ENCODE results near the gene TTLL11.
"Not testable (repeated sequence)": the region's sequence is repeated elsewhere in the genome, so short reads cannot be mapped to it uniquely, and the experiment has no call there.

TTLL11 gene

GRCh38 chr9:122076773-122077172 lies 16.3 kb downstream of the TTLL11 start:
- no peak for TF ChIP-seq CTCF (conservative IDR thresholded peaks at IDR 0.05; ENCODE audit: low read depth, low read length)
- DNase-seq (ENCODE audit: low read depth) = no peak
- no peak overlapping the region for H3K4me3 ChIP-seq (ENCODE audit: low read depth, low read length)

GRCh38 chr9:122076117-122076516 lies 17.0 kb downstream of the TTLL11 start:
- TF ChIP-seq CTCF (conservative IDR thresholded peaks at IDR 0.05; ENCODE audit: low read depth, low read length) = no peak
- H3K4me3 ChIP-seq (ENCODE audit: low read depth, low read length) = no peak overlapping the region
- no peak for DNase-seq (ENCODE audit: low read depth)

- DNase-seq (ENCODE audit: low read depth) = peak; percentile 36
- no peak overlapping the region for H3K4me3 ChIP-seq (ENCODE audit: low read depth, low read length)
- no peak for TF ChIP-seq CTCF (conservative IDR thresholded peaks at IDR 0.05; ENCODE audit: low read depth, low read length)
Measured at GRCh38 chr9:122075135-122076030, 17.7 kb downstream of the TTLL11 start.

- DNase-seq (ENCODE audit: low read depth) = no peak
- TF ChIP-seq CTCF (conservative IDR thresholded peaks at IDR 0.05; ENCODE audit: low read depth, low read length) = no peak
- no peak overlapping the region for H3K4me3 ChIP-seq (ENCODE audit: low read depth, low read length)
Measured at GRCh38 chr9:122071715-122072114, 21.4 kb downstream of the TTLL11 start.

- DNase-seq (ENCODE audit: low read depth) = no peak
- no peak overlapping the region for H3K4me3 ChIP-seq (ENCODE audit: low read depth, low read length)
- TF ChIP-seq CTCF (conservative IDR thresholded peaks at IDR 0.05; ENCODE audit: low read depth, low read length) = no peak
Measured at GRCh38 chr9:122070728-122071515, 22.2 kb downstream of the TTLL11 start.

- not testable (repeated sequence) for H3K4me3 ChIP-seq (ENCODE audit: low read depth, low read length); DNase-seq (ENCODE audit: low read depth)
Measured at GRCh38 chr9:122066680-122067079, 26.4 kb downstream of the TTLL11 start.

- DNase-seq (ENCODE audit: low read depth) = peak; percentile 16
- TF ChIP-seq CTCF (conservative IDR thresholded peaks at IDR 0.05; ENCODE audit: low read depth, low read length) = no peak
- H3K4me3 ChIP-seq (ENCODE audit: low read depth, low read length) = no peak overlapping the region
Measured at GRCh38 chr9:122065923-122066629, 27.0 kb downstream of the TTLL11 start.
